Adrenal gland (tissue), 5 donors: ENCODE measurements around the gene BOK.

Experiments
- CTCF ChIP-seq, 6 experiments: fragments of 450-650 bp in 4 of 6; fragments of 200-600 bp in 2 of 6; sonication (generic) in 1 of 6; IDR thresholded peaks; 1 replicate in 5 of 6; 2 replicates in 1 of 6; pipeline versions ENCODE4 v1.5.1 to v1.8.0; 2016 to 2021; ENCODE audit warnings: antibody characterized with exemption in 6 of 6, mild to moderate bottlenecking in 2 of 6, moderate library complexity in 1 of 6
- POLR2A ChIP-seq, 2 donors: fragments of 450-650 bp; IDR thresholded peaks; one replicate each; pipeline ENCODE4 v1.6.1; 2017; ENCODE audit warnings: antibody characterized with exemption in 2 of 2, mild to moderate bottlenecking in 2 of 2, moderate library complexity in 1 of 2
- donor health status: DM: no; HTN: no; CAD: no.

- no peak for TF ChIP-seq POLR2A (IDR thresholded peaks at IDR 0.05)
- TF ChIP-seq CTCF (IDR thresholded peaks at IDR 0.05), result no peak
These were observed 13.5 kb downstream of the BOK start for GRCh38 chr2:241571821-241572620.
